NT2/D1 (cell line): Measurements from ENCODE around the gene DCUN1D2.

Experiments used
- SUZ12 ChIP-seq: IDR thresholded peaks from 2 replicates; pipeline ENCODE4 v1.6.1; 2011; ENCODE audit not compliant: insufficient read length, insufficient read depth; ENCODE audit errors: extremely low read depth
- YY1 ChIP-seq: IDR thresholded peaks from 2 replicates; pipeline ENCODE4 v1.6.1; 2011; ENCODE audit not compliant: insufficient read length, insufficient read depth
- ZNF274 ChIP-seq: IDR thresholded peaks from 2 replicates; pipeline ENCODE4 v1.6.1; 2011; ENCODE audit warnings: mild to moderate bottlenecking, low read depth, low read length

DNA sequence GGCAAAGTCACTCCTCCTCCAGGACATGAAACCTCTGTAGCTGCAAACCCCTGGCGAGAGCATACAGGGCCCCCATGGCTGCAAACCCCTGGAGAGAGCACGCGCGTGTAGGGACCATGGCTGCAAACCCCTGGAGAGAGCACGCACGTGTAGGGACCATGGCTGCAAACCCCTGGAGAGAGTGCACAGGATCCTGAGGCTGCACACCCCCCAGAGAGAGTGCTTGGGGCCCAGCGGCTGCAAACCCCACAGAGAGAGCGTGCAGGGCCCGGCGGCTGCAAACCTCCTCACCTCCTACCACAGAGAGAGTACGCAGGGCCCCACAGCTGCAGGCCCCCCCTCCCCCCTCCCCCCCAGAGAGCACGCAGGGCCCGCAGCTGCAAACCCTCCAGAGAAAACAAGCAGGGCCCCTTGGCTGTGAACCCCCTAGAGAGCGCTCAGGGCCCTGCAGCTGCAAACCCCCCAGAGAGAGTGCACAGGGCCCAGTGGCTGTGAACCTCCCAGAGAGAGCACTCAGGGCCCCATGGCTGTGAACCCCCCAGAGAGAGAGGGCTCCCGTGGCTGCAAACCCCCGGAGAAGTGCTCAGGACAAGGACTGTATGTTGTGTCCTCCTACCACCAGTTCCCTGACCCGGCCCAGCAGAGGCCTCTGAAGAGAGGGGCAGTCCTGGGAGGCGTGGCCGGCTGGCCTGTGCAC is 44.6 kb downstream of the DCUN1D2 start:
- TF ChIP-seq YY1 (no peak), ZNF274 (no peak), SUZ12 (no peak)
